Stimulated activated CD4-positive, alpha-beta T cell treated with anti-CD3 and anti-CD28 coated beads, Interleukin-15, amount 100 ng/mL, for 1 hour (primary cell): ENCODE measurements around the gene C6.

Source experiments
- DNase-seq, 2 donors: peaks; one replicate each; pipeline ENCODE4 v3.0.0-alpha.2; 2020; ENCODE audit warnings: low read depth in 1 of 2, low spot score in 1 of 2

Gene C6

GRCh38 chr5:41127967-41128690 is 85.2 kb downstream of the C6 start:
- DNase-seq = no peak

GRCh38 chr5:41122459-41122858 is 90.9 kb downstream of the C6 start:
- DNase-seq = no peak

- no peak for DNase-seq
Observed at GRCh38 chr5:41120600-41120999, 92.7 kb downstream of the C6 start.

GRCh38 chr5:41118177-41118576 is 95.2 kb downstream of the C6 start:
- DNase-seq = no peak

- DNase-seq = no peak
Observed at GRCh38 chr5:41115281-41115680, 98.1 kb downstream of the C6 start.

GRCh38 chr5:41112486-41113455 is 100.6 kb downstream of the C6 start:
- no peak for DNase-seq

GRCh38 chr5:41109186-41109585 is 104.1 kb downstream of the C6 start:
- no peak for DNase-seq

GRCh38 chr5:41102341-41102740 is 111.0 kb downstream of the C6 start:
- no peak for DNase-seq

- no peak for DNase-seq
Observed at GRCh38 chr5:41097642-41098041, 115.7 kb downstream of the C6 start.

GRCh38 chr5:41095324-41096101 is 117.8 kb downstream of the C6 start:
- no peak for DNase-seq

- DNase-seq = no peak
Observed at GRCh38 chr5:41094871-41095270, 118.5 kb downstream of the C6 start.

GRCh38 chr5:41093803-41094202 is 119.5 kb downstream of the C6 start:
- no peak for DNase-seq
